OCI-LY7 (cell line): ENCODE measurements around the gene ARL8B. TPM values are rescaled to one million over a fixed set of nuclear protein-coding genes. Genes with fewer than 3 reads are reported as not detected.

ENCODE experiments used
- BruUV-seq: library from RNA; stranded (reverse); fragments of 400-500 nt; replicated peaks from 2 replicates; lab custom pipeline; 2021; lab: Mats Ljungman, UMichigan
- CTCF ChIA-PET: fragments of 300-600 bp; sonication (Branson Sonifier 250); formaldehyde crosslinking; loops from one replicate; lab custom pipeline; 2022; ENCODE audit warnings: antibody characterized with exemption; ENCODE audit not compliant: unreplicated experiment; lab: Charles Lee
- POLR2A ChIA-PET: fragments of 300-600 bp; sonication (Branson Sonifier 250); formaldehyde crosslinking; loops from one replicate; lab custom pipeline; 2022; ENCODE audit warnings: antibody characterized with exemption; lab: Charles Lee
- DNase-seq: peaks from one replicate; pipeline ENCODE4 v3.0.0-alpha.2; 2015; ENCODE audit warnings: low spot score
- H2AFZ ChIP-seq: fragments of 200-600 bp; sonication (generic), shearing (Covaris generic); 2 replicates; pipeline ENCODE4 v1.6.1; 2014; ENCODE audit warnings: mild to moderate bottlenecking, antibody characterized with exemption, low read length, moderate library complexity
- H3K27ac ChIP-seq: fragments of 200-600 bp; sonication (generic); 2 replicates; pipeline ENCODE4 v1.5.1; 2014; ENCODE audit warnings: mixed run types, low read depth, mild to moderate bottlenecking, moderate library complexity, low read length, inconsistent platforms; ENCODE audit not compliant: poor library complexity, severe bottlenecking
- H3K36me3 ChIP-seq: fragments of 200-600 bp; sonication (generic); 2 replicates; pipeline ENCODE4 v1.6.1; 2014; ENCODE audit warnings: mild to moderate bottlenecking, antibody characterized with exemption, low read length, moderate library complexity, mixed read lengths; ENCODE audit not compliant: insufficient read depth
- H3K4me1 ChIP-seq: fragments of 200-600 bp; sonication (generic); 2 replicates; pipeline ENCODE4 v1.5.1; 2014; ENCODE audit warnings: mild to moderate bottlenecking, low read length; ENCODE audit not compliant: insufficient read depth, poor library complexity, severe bottlenecking
- H3K4me2 ChIP-seq: fragments of 200-600 bp; sonication (generic); 2 replicates; pipeline ENCODE4 v1.6.1; 2014; ENCODE audit warnings: mild to moderate bottlenecking, low read length
- H3K4me3 ChIP-seq: fragments of 200-600 bp; sonication (generic); 2 replicates; pipeline ENCODE4 v1.5.1; 2014; ENCODE audit warnings: mild to moderate bottlenecking, low read depth, low read length; ENCODE audit not compliant: poor library complexity, severe bottlenecking
- H3K79me2 ChIP-seq: fragments of 200-600 bp; sonication (generic); 2 replicates; pipeline ENCODE4 v1.6.1; 2016; ENCODE audit warnings: low read depth, mild to moderate bottlenecking, low read length, moderate library complexity, mixed read lengths; ENCODE audit not compliant: insufficient read depth
- H3K9me2 ChIP-seq: fragments of 200-600 bp; sonication (generic); 2 replicates; pipeline ENCODE4 v1.6.1; 2016; ENCODE audit warnings: mild to moderate bottlenecking, low read length, mixed read lengths; ENCODE audit not compliant: insufficient read depth
- H3K9me3 ChIP-seq: fragments of 200-600 bp; sonication (generic); 2 replicates; pipeline ENCODE4 v1.6.1; 2014; ENCODE audit warnings: mild to moderate bottlenecking, mixed run types, low read length, mixed read lengths
- H4K20me1 ChIP-seq: fragments of 200-600 bp; sonication (generic); 2 replicates; pipeline ENCODE4 v1.6.1; 2014; ENCODE audit warnings: mild to moderate bottlenecking, antibody characterized with exemption, low read length, moderate library complexity, mixed read lengths; ENCODE audit not compliant: insufficient read depth
- EZH2phosphoT487 ChIP-seq: fragments of 200-600 bp; sonication (generic); IDR thresholded peaks from 2 replicates; pipeline ENCODE4 v1.6.1; 2018; ENCODE audit warnings: low read depth, borderline replicate concordance, mild to moderate bottlenecking, mixed run types, antibody characterized with exemption, low read length, moderate library complexity, mixed read lengths
- intact Hi-C: fragments of 100-400 bp; cut with micrococcal nuclease; formaldehyde crosslinking; loops from one replicate; pipeline ENCODE4 v1.10.0; 2022; ENCODE audit not compliant: unreplicated experiment
- total RNA-seq, 2 experiments: library from RNA; depleted of rRNA in 1 of 2; stranded (reverse); fragments of >200 nt in 1 of 2; shearing (Covaris generic) in 1 of 2; gene quantifications; 2 replicates each; pipeline ENCODE4 v1.2.3, GENCODE V29; 2014 to 2022
- TF ChIP-seq, protein P1 (sequence below): fragments of 200-600 bp; sonication (generic); conservative IDR thresholded peaks from 2 replicates; pipeline ENCODE4 v1.5.1; 2014; ENCODE audit warnings: mild to moderate bottlenecking, antibody characterized with exemption, low read length, moderate library complexity, mixed read lengths

Gene ARL8B
- total RNA-seq, 2 experiments from 2014 or later = 27.1 to 60.4 TPM

GRCh38 chr3:5122741-5123706, 932 bp downstream of the ARL8B start:
- TF ChIP-seq EZH2phosphoT487 = no peak
- TF ChIP-seq, protein P1, sequence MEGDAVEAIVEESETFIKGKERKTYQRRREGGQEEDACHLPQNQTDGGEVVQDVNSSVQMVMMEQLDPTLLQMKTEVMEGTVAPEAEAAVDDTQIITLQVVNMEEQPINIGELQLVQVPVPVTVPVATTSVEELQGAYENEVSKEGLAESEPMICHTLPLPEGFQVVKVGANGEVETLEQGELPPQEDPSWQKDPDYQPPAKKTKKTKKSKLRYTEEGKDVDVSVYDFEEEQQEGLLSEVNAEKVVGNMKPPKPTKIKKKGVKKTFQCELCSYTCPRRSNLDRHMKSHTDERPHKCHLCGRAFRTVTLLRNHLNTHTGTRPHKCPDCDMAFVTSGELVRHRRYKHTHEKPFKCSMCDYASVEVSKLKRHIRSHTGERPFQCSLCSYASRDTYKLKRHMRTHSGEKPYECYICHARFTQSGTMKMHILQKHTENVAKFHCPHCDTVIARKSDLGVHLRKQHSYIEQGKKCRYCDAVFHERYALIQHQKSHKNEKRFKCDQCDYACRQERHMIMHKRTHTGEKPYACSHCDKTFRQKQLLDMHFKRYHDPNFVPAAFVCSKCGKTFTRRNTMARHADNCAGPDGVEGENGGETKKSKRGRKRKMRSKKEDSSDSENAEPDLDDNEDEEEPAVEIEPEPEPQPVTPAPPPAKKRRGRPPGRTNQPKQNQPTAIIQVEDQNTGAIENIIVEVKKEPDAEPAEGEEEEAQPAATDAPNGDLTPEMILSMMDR = no peak
- no peaks in the 10 kb centered on the region for H3K9me2 ChIP-seq
- peaks cover 59% of the 10 kb centered on the region for H3K79me2 ChIP-seq
- peaks cover 27% of the 10 kb centered on the region for H3K4me1 ChIP-seq
- peak; percentile 36 for DNase-seq
- peak overlapping the region; percentile 85 for H3K4me2 ChIP-seq
- POLR2A ChIA-PET = interaction anchor here (0.6 to 7.5 kb wide), 17 partner anchors 9 to 1285 kb away, joined by 3 to 52 read pairs (median 4); partner anchors contain the start of gene EDEM1
- CTCF ChIA-PET = interaction anchor here (1.2 kb wide), 1 partner anchor 64 kb away, joined by 3 read pairs; the partner anchor contains the start of gene EDEM1
- peak overlapping the region; percentile 99 for H3K4me3 ChIP-seq
- no peak overlapping the region for H2AFZ ChIP-seq
- intact Hi-C loops = loop anchor here (1.0 kb wide), 2 partner anchors 64 to 67 kb away; partner anchors contain the start of gene EDEM1
- peaks cover 25% of the 10 kb centered on the region for H4K20me1 ChIP-seq
- H3K36me3 ChIP-seq = peaks cover 25% of the 10 kb centered on the region
- no TSS peak for BruUV-seq
- no peaks in the 10 kb centered on the region for H3K9me3 ChIP-seq
- H3K27ac ChIP-seq = peak overlapping the region; percentile 31

DNA sequence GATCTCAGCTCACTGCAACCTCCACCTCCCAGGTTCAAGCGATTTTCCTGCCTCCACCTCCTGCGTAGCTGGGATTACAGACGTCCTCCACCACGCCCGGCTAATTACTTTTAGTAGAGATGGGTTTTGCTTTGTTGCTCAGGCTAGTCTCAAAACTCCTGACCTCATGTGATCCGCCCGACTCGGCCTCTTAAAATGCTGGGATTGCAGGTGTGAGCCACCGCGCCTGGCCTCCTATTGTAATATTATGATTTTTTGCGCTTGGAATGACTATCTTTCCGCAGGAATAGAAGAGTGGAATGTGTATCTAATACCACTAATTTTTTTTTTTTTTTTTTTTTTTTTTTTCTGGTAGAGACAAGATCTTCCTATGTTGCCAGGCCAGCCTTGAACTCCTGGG, 1.8 kb downstream of the ARL8B start:
- H3K4me2 ChIP-seq = peak overlapping the region; percentile 85
- H3K9me3 ChIP-seq = no peaks in the 10 kb centered on the region
- TF ChIP-seq, protein P1 = no peak
- no peak for TF ChIP-seq EZH2phosphoT487
- H3K27ac ChIP-seq = peak overlapping the region; percentile 31
- no peaks in the 10 kb centered on the region for H3K9me2 ChIP-seq
- intact Hi-C loops = loop anchor here (1.0 kb wide), 1 partner anchor 66 kb away; no protein-coding TSS in a partner anchor
- H4K20me1 ChIP-seq = peaks cover 25% of the 10 kb centered on the region
- POLR2A ChIA-PET = interaction anchor here (0.6 to 7.5 kb wide), 13 partner anchors 9 to 619 kb away, joined by 3 to 52 read pairs (median 15); partner anchors contain the start of gene EDEM1
- H3K4me3 ChIP-seq = peak overlapping the region; percentile 99
- DNase-seq = no peak
- H3K4me1 ChIP-seq = peaks cover 27% of the 10 kb centered on the region
- H2AFZ ChIP-seq = no peak overlapping the region
- no TSS peak for BruUV-seq
- CTCF ChIA-PET = no interaction called here
- H3K36me3 ChIP-seq = peaks cover 33% of the 10 kb centered on the region
- peaks cover 68% of the 10 kb centered on the region for H3K79me2 ChIP-seq
